WTC11 (cell line): ENCODE measurements around the gene LTBP3. TPM values are rescaled to one million over a fixed set of nuclear protein-coding genes. Genes with fewer than 3 reads are reported as not detected.

ENCODE experiments used
- ATAC-seq: fragments of 200-7000 bp; cut with Tn5 transposase; 2 replicates; pipeline ENCODE4 v1.10.0; 2021; ENCODE audit warnings: mild to moderate bottlenecking, moderate library complexity
- CTCF ChIA-PET: fragments of 300-600 bp; sonication (Branson Sonifier 250); formaldehyde crosslinking; loops from one replicate; lab custom pipeline; 2021; ENCODE audit warnings: antibody characterized with exemption; lab: Charles Lee
- POLR2A ChIA-PET: fragments of 350-600 bp; sonication (Branson Sonifier 250); formaldehyde crosslinking; loops from one replicate; lab custom pipeline; 2021; ENCODE audit warnings: antibody characterized with exemption; lab: Charles Lee
- DNase-seq: peaks from one replicate; pipeline ENCODE4 v3.0.0; 2021; ENCODE audit warnings: low spot score
- H3K27ac Mint-ChIP-seq: 2 replicates; pipeline ENCODE4 v1.8.0; 2021; ENCODE audit warnings: mixed read lengths
- H3K27me3 Mint-ChIP-seq: 2 replicates; pipeline ENCODE4 v1.8.0; 2021; ENCODE audit warnings: low read depth, mild to moderate bottlenecking, moderate library complexity, mixed read lengths
- H3K36me3 Mint-ChIP-seq: 2 replicates; pipeline ENCODE4 v1.8.0; 2021; ENCODE audit warnings: mixed read lengths
- H3K4me1 Mint-ChIP-seq: 2 replicates; pipeline ENCODE4 v1.8.0; 2022; ENCODE audit warnings: mixed read lengths
- H3K4me3 Mint-ChIP-seq: 2 replicates; pipeline ENCODE4 v1.8.0; 2021; ENCODE audit warnings: mild to moderate bottlenecking, moderate library complexity, mixed read lengths
- H3K9me3 Mint-ChIP-seq: 2 replicates; pipeline ENCODE4 v1.8.0; 2021; ENCODE audit warnings: mixed read lengths
- AFF4 ChIP-seq: sonication (generic); formaldehyde crosslinking; IDR thresholded peaks from 2 replicates; pipeline ENCODE4 v1.8.1; 2023; ENCODE audit warnings: mild to moderate bottlenecking, missing genetic modification reagents, borderline replicate concordance
- ARID4B ChIP-seq: sonication (generic); formaldehyde crosslinking; IDR thresholded peaks from 2 replicates; pipeline ENCODE4 v1.8.0; 2023; ENCODE audit warnings: missing genetic modification reagents, mild to moderate bottlenecking, borderline replicate concordance
- ATF2 ChIP-seq: sonication (generic); formaldehyde crosslinking; IDR thresholded peaks from 2 replicates; pipeline ENCODE4 v1.8.1; 2022; ENCODE audit warnings: low read depth, missing genetic modification reagents, borderline replicate concordance
- ATF3 ChIP-seq: sonication (generic); formaldehyde crosslinking; conservative IDR thresholded peaks from 2 replicates; pipeline ENCODE4 v1.8.1; 2022; ENCODE audit warnings: mild to moderate bottlenecking, missing genetic modification reagents
- CBFB ChIP-seq: sonication (generic); formaldehyde crosslinking; IDR thresholded peaks from 2 replicates; pipeline ENCODE4 v1.8.1; 2022; ENCODE audit warnings: mild to moderate bottlenecking, low read depth, missing genetic modification reagents
- CREM ChIP-seq: sonication (generic); formaldehyde crosslinking; IDR thresholded peaks from 2 replicates; pipeline ENCODE4 v1.8.1; 2022; ENCODE audit warnings: mild to moderate bottlenecking, missing genetic modification reagents, moderate library complexity
- E2F1 ChIP-seq: sonication (generic); formaldehyde crosslinking; IDR thresholded peaks from 2 replicates; pipeline ENCODE4 v1.8.0; 2022; ENCODE audit warnings: mild to moderate bottlenecking, missing genetic modification reagents
- ETV6 ChIP-seq: sonication (generic); formaldehyde crosslinking; IDR thresholded peaks from 2 replicates; pipeline ENCODE4 v1.8.1; 2022; ENCODE audit warnings: mild to moderate bottlenecking, missing genetic modification reagents
- FOXP1 ChIP-seq: sonication (generic); formaldehyde crosslinking; IDR thresholded peaks from 2 replicates; pipeline ENCODE4 v1.8.0; 2022; ENCODE audit warnings: missing genetic modification reagents, mild to moderate bottlenecking, moderate library complexity, borderline replicate concordance
- HMGA2 ChIP-seq: fragments of 250-450 bp; sonication (Bioruptor Pico); IDR thresholded peaks from 2 replicates; pipeline ENCODE4 v1.4.0; 2021; ENCODE audit warnings: mild to moderate bottlenecking, moderate library complexity
- IRF1 ChIP-seq: sonication (generic); formaldehyde crosslinking; IDR thresholded peaks from 2 replicates; pipeline ENCODE4 v1.8.0; 2023; ENCODE audit warnings: missing genetic modification reagents
- MXD4 ChIP-seq: fragments of 250-450 bp; sonication (Bioruptor Pico); IDR thresholded peaks from 2 replicates; pipeline ENCODE4 v1.8.0; 2021; ENCODE audit warnings: mild to moderate bottlenecking, moderate library complexity, borderline replicate concordance
- MYBL2 ChIP-seq: sonication (generic); formaldehyde crosslinking; IDR thresholded peaks from 2 replicates; pipeline ENCODE4 v1.8.1; 2023; ENCODE audit warnings: mild to moderate bottlenecking, moderate library complexity, missing genetic modification reagents
- NFE2L1 ChIP-seq: sonication (generic); formaldehyde crosslinking; IDR thresholded peaks from 2 replicates; pipeline ENCODE4 v1.8.1; 2023; ENCODE audit warnings: missing genetic modification reagents
- PRRX2 ChIP-seq: fragments of 250-450 bp; sonication (Bioruptor Pico); IDR thresholded peaks from 2 replicates; pipeline ENCODE4 v1.8.0; 2021; ENCODE audit warnings: mild to moderate bottlenecking
- SMAD4 ChIP-seq: sonication (generic); formaldehyde crosslinking; IDR thresholded peaks from 2 replicates; pipeline ENCODE4 v1.8.0; 2022; ENCODE audit warnings: mild to moderate bottlenecking, missing genetic modification reagents
- TEAD1 ChIP-seq: sonication (generic); formaldehyde crosslinking; IDR thresholded peaks from 2 replicates; pipeline ENCODE4 v1.8.0; 2022; ENCODE audit warnings: mild to moderate bottlenecking, missing genetic modification reagents
- USF1 ChIP-seq: sonication (generic); formaldehyde crosslinking; IDR thresholded peaks from 2 replicates; pipeline ENCODE4 v1.8.0; 2022; ENCODE audit warnings: mild to moderate bottlenecking, missing genetic modification reagents
- USF2 ChIP-seq: sonication (generic); formaldehyde crosslinking; IDR thresholded peaks from 2 replicates; pipeline ENCODE4 v1.8.1; 2023; ENCODE audit warnings: mild to moderate bottlenecking, missing genetic modification reagents, moderate library complexity
- ZNF219 ChIP-seq: sonication (generic); formaldehyde crosslinking; IDR thresholded peaks from 2 replicates; pipeline ENCODE4 v1.8.0; 2023; ENCODE audit warnings: missing genetic modification reagents, mild to moderate bottlenecking, borderline replicate concordance
- ZNF396 ChIP-seq: fragments of 250-450 bp; sonication (Bioruptor Pico); IDR thresholded peaks from 2 replicates; pipeline ENCODE4 v1.8.0; 2021; ENCODE audit warnings: mild to moderate bottlenecking, moderate library complexity, borderline replicate concordance
- total RNA-seq: library from RNA; stranded (reverse); gene quantifications from 3 replicates; pipeline ENCODE4 v1.2.3, GENCODE V29; 2021

The LTBP3 gene
- total RNA-seq, 1 experiment from 2014 or later: 20.7 TPM

- CTCF ChIA-PET: interaction anchor here (4.0 kb wide), 1 partner anchor 14 kb away, joined by 55 read pairs; no protein-coding TSS in a partner anchor
- TF ChIP-seq MXD4 (CRISPR knock-in tag) (no peak), USF1 (no peak), ATF3 (CRISPR knock-in tag) (no peak), ATF2 (CRISPR knock-in tag) (no peak), CBFB (no peak), HMGA2 (CRISPR knock-in tag) (no peak), IRF1 (CRISPR knock-in tag) (no peak), ZNF396 (CRISPR knock-in tag) (no peak), ETV6 (CRISPR knock-in tag) (no peak), E2F1 (CRISPR knock-in tag) (no peak), PRRX2 (no peak), ZNF219 (no peak), NFE2L1 (CRISPR knock-in tag) (no peak)
- POLR2A ChIA-PET: no interaction called here
Observed at GRCh38 chr11:65578667-65579066, 20.5 kb upstream of the LTBP3 start.

GRCh38 chr11:65578134-65578533 is 20.0 kb upstream of the LTBP3 start:
- H3K36me3 Mint-ChIP-seq: no peaks in the 10 kb centered on the region
- POLR2A ChIA-PET: no interaction called here
- H3K9me3 Mint-ChIP-seq: no peaks in the 10 kb centered on the region
- H3K27me3 Mint-ChIP-seq: peaks cover 55% of the 10 kb centered on the region
- CTCF ChIA-PET: interaction anchor here (0.7 to 4.0 kb wide), 4 partner anchors 10 to 37 kb away, joined by 3 to 55 read pairs (median 18); partner anchors contain the start of gene PCNX3
- H3K4me3 Mint-ChIP-seq: no peak overlapping the region
- H3K27ac Mint-ChIP-seq: no peak overlapping the region
- DNase-seq: no peak
- peaks cover 19% of the 10 kb centered on the region for H3K4me1 Mint-ChIP-seq
- ATAC-seq: no peak
- TF ChIP-seq USF2 (CRISPR knock-in tag) (no peak), IRF1 (CRISPR knock-in tag) (no peak), SMAD4 (CRISPR knock-in tag) (no peak), MYBL2 (CRISPR knock-in tag) (no peak), CREM (CRISPR knock-in tag) (no peak), ARID4B (CRISPR knock-in tag) (no peak), PRRX2 (no peak), AFF4 (CRISPR knock-in tag) (no peak), TEAD1 (CRISPR knock-in tag) (no peak), FOXP1 (CRISPR knock-in tag) (no peak)

More at GRCh38 chr11:65578667-65579066, 20.5 kb upstream of the LTBP3 start:
- DNase-seq (no peak), ATAC-seq (no peak)
- Mint-ChIP-seq H3K27me3 (peaks cover 60% of the 10 kb centered on the region), H3K4me1 (peaks cover 18% of the 10 kb centered on the region), H3K9me3 (no peaks in the 10 kb centered on the region), H3K4me3 (no peak overlapping the region), H3K27ac (no peak overlapping the region), H3K36me3 (no peaks in the 10 kb centered on the region)
